ENCODE results near the gene SLC6A8.

Gene SLC6A8

GRCh38 chrX:153719238-153719637 lies 31.5 kb downstream of the SLC6A8 start:
- no peak for DNase-seq (ENCODE audit: low read depth)
- TF ChIP-seq CTCF (IDR thresholded peaks at IDR 0.05; ENCODE audit: control insufficient read depth, insufficient read depth, low read depth, low read length, missing control alignments): no peak
- H3K4me3 ChIP-seq (ENCODE audit: control insufficient read depth, low read depth, low read length): no peak overlapping the region

GRCh38 chrX:153719701-153720100 lies 32.0 kb downstream of the SLC6A8 start:
- H3K4me3 ChIP-seq (ENCODE audit: control insufficient read depth, low read depth, low read length): no peak overlapping the region
- no peak for DNase-seq (ENCODE audit: low read depth)
- no peak for TF ChIP-seq CTCF (IDR thresholded peaks at IDR 0.05; ENCODE audit: control insufficient read depth, insufficient read depth, low read depth, low read length, missing control alignments)

- TF ChIP-seq CTCF (IDR thresholded peaks at IDR 0.05; ENCODE audit: control insufficient read depth, insufficient read depth, low read depth, low read length, missing control alignments): no peak
- no peak for DNase-seq (ENCODE audit: low read depth)
Measured at GRCh38 chrX:153722704-153723350, 35.1 kb downstream of the SLC6A8 start.

GRCh38 chrX:153723351-153724251 lies 35.9 kb downstream of the SLC6A8 start:
- DNase-seq (ENCODE audit: low read depth): no peak
- TF ChIP-seq CTCF (IDR thresholded peaks at IDR 0.05; ENCODE audit: control insufficient read depth, insufficient read depth, low read depth, low read length, missing control alignments): peak; percentile 43
- peak overlapping the region; percentile 56 for H3K4me3 ChIP-seq (ENCODE audit: control insufficient read depth, low read depth, low read length)

More at GRCh38 chrX:153722704-153723350, 35.1 kb downstream of the SLC6A8 start:
- peak overlapping the region; percentile 56 for H3K4me3 ChIP-seq (ENCODE audit: control insufficient read depth, low read depth, low read length)

- peak within 1 kb of the TSS; percentile 56 for H3K4me3 ChIP-seq (ENCODE audit: control insufficient read depth, low read depth, low read length)
- TF ChIP-seq CTCF (IDR thresholded peaks at IDR 0.05; ENCODE audit: control insufficient read depth, insufficient read depth, low read depth, low read length, missing control alignments): no peak
- peak; percentile 32 for DNase-seq (ENCODE audit: low read depth)
Measured at GRCh38 chrX:153724252-153725038, 36.7 kb downstream of the SLC6A8 start, which contains the start of the genes ABCD1 and BCAP31. ABCD1 (plus strand) TSS chrX:153724856; CDS start chrX:153725267, 411 bp downstream. BCAP31 (minus strand) TSS chrX:153724387; CDS start chrX:153723244, 1,143 bp downstream.

All from AG09309 (cell line).